IPS-11a (cell line): Measurements from ENCODE around the gene RDX.
"Not testable (repeated sequence)": the region's sequence is repeated elsewhere in the genome, so short reads cannot be mapped to it uniquely, and the experiment has no call there.

Experiments
- H3K4me3 ChIP-seq: one replicate; pipeline ENCODE4 v1.5.1; 2013; ENCODE audit warnings: low read depth, low read length, control low read depth

The RDX gene

DNA sequence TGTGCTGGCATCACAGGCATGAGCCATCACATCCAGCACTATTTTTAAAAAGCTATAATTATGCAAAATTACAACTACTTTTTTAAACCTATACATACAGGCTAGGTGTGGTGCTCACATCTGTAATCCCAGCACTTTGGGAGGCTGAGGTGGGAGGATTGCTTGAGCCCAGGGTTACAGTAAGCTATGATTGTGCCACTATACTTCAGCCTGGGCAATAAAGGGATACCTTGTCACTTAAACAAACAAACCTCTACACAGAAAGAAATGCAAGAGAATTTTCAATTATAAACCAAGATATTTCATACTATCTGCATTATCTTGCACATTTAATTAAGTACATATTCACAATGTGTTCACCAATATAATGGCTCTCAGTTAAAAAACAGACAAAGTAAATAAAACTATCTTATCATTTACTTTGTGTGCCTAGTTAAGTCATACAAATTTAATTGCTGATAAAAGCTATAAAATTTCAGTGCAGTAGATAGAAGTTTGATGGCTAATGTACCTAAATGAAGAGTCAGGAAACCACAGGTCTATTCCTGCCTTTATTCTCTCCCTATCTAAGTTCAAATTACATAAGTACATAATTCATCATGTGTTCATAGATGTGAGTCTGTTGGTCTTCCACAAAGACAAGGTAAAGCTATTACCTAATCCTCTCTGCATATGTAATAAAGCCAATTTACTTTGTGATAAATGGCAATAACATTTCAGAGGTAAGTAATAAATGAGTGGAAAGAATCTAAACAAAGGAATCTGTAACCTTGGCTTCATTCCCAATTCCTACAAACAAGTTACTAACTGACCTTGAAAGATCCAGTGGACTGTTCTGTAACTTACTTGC, 9.0 kb upstream of the RDX start:
- no peak overlapping the region for H3K4me3 ChIP-seq

DNA sequence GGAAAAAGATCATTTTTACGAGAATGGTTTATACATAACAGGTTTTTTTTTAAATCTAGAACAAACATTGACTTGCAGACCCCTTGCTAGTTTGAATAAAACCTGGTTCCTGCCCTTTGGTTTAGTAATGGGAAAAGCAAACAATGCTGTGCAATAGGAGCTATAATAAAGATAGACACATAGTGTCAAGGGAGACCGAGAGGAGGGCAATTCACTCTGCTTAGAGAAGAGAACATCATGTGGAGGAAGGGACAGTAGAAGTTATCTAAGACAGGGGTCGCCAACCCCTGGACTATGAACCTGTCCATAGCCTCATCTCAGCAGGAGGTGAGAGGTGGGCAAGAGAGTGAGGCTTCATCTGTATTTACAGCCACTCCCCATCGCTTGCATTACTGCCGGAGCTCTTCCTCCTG, 7.0 kb upstream of the RDX start:
- H3K4me3 ChIP-seq, result no peak overlapping the region

DNA sequence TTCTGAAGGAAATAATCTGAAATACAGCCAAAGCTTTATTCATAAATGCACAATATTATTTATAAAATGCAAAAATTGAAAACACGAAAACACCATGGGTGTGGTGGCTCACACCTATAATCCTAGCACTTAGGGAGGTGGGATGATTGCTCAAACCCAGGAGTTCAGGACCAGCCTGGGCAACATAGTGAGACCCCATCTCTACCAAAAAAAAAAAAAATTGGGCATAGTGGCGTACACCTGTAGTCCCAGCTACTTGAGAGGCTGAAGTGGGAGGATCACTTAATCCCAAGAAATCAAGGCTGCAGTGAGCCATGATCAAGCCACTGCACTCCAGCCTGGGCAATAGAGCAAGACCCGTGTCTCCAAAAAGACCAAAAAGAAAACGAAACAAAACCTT, 5.2 kb upstream of the RDX start:
- no peak overlapping the region for H3K4me3 ChIP-seq

DNA sequence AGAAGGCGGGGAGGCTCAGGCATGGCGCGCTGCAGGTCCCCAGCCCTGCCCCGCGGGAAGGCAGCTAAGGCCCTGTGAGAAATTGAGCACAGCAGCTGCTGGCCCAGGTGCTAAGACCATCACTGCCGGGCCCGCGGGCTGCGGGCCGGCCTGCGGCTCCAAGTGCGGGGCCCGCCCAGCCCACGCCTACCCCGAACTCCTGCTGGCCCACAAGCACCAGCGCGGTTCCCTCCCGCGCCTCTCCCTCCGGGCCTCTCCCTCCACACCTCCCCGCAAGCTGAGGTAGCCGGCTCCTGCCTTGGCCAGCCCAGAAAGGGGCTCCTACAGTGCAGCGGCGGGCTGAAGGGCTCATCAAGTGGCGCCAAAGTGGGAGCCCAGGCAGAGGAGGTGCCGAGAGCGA, 4.6 kb upstream of the RDX start:
- no peak overlapping the region for H3K4me3 ChIP-seq

DNA sequence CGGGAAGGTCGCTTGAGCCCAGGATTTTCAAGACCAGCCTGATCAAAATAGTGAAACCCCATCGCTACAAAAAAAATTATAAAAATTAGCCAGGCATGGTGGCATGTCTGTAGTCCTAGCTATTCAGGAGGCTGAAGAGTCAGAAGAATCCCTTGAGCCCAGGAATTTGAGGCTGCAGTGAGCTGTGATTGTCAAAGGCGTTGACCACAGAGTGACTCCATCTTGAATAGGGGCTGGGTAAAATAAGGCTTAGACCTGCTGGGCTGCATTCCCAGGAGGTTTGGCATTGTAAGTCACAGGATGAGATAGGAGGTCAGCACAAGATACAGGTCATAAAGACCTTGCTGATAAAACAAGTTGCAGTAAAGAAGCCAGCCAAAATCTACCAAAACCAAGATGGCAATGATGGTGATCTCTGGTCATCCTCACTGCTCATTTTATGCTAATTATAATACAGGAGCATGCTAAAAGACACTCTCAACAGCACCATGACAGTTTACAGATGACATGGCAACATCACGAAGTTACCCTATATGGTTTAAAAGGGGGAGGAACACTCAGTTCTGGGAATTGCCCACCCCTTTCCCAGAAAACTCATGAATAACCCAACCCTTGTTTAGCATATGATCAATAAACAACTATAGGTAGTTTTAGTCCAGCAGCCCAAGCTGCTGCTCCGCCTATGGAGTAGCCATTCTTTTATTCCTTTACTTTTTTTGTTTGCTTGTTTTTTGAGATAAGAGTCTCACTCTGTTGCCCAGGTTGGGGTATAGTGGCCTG, 2.8 kb upstream of the RDX start:
- H3K4me3 ChIP-seq, result no peak overlapping the region

DNA sequence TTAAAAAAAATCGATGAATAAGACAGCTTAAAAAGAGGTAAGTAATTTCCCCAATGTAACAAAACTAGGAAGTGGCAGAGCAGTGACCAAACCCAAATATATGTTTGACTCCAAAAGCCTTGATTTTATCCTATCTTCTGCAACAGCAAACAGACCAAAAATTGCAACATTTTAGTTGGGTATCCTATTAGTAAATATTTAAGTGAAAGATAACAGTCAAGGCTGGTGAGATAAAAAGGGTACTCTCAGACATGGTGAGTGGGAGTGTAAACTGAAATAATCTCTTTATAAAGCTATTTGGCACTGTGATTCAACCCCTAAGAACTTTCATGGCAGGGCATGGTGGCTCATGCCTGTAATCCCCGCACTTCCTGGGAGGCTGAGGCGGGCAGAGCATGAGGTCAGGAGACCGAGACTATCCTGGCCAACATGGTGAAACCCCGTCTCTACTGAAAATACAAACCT, 1.9 kb upstream of the RDX start:
- H3K4me3 ChIP-seq, result no peak overlapping the region

DNA sequence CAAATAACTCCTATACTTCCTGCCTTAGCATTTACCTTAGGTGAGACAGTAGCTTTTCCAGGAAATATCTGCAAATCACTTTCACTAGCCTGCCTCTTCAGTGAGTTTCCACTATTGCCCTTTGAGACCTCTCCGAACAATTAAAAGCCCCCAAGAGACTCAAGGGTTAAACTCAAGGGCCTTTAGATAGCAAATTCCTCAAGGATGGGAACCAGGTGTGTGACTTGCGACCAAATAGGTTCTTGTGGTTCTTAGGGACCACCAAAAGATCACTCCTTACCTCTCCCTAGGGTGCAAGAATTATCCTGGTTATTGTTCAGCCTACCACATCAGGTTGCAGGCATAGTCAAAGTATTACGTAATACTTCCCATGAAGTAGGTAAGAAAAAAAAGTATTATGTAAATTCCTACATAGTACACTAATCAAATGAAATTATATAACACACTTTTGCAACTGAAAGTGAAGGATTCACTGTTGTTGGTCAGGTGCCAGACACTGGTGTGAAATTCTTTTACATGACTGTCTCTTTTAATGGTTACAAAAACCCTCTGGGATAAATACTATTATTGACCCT, 1.4 kb upstream of the RDX start:
- no peak overlapping the region for H3K4me3 ChIP-seq

DNA sequence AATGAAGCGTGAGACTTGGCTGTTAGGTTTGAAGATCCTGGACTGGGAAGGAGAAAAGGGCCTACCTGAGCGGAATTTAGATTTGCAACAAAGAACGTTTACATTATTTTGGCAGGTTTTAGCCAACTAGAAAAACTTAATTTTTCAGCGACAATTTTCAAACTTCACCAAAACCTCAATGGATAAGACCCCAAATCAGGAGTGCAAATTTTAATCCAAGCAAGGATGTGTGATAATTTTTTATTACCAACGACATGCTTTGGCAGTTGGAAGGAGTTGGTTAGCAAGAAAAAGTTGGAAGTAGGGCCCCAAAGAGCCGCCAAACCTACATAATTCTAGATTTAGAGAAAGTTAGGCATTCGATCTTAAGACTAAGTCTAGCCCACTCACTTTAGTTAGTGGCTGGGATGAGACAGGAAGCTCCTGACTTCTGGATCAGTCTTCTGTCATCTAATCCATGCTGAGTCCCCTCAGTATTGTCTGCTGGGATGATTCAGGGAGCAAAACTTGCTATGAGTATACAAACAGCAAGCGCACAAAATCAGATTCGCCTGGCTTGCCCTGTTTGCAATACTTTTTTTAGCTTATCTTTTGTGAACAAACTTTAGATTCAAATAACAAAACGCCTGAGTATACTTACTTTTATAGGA, 787 bp upstream of the RDX start:
- H3K4me3 ChIP-seq, result peak overlapping the region; percentile 33

DNA sequence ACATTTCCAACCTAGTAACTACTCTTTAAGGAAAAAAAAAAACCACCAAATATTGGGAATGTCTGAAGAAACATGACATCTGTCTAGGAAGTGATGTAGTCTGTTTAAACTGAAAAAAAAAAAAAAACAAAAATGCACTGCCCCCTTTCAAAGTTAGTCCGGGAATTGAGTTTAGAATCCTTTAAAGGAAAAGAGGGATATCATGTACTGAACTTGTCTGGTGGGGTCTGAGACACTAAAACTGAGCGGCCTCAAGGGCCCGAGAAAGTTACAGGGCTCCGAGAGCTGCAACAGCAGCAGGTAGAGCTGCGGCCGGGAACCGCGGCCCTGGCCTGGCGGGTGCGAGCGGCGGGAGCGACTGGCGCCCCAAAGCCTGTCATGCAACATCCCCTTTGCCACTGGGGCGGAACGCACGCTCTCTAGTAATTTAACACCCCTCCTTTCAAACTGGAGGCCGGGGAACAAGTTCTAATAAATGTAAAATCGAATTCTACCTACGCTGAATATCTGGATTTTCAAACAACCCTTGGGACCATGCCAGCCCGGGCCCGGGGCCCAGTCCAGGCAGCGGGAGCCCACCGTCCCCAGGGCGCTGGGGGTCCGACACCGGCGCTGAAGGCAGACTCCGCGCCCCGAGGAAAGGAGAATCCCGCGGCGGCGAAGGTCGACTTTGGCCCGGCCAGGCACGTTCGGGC, 736 bp downstream of the RDX start:
- peak overlapping the region; percentile 79 for H3K4me3 ChIP-seq

DNA sequence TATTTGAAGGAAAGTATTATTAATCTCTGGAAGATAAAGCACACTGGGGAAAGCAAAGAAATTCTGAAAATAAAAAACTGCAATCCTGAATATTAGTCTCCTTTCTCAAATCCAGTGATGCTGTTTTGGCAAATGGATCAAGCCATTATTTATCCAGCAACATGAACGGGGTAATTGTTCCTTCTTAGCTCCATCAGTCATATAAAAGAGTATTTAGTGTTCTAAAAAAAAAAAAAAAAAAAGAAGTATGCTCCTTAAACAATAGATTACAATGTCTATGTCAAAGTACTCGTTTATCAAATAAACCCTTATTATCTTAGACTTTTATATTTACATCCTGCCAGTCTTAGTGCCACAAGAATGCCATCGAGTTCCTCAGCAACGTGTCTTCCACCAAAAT, 1.3 kb downstream of the RDX start:
- peak overlapping the region; percentile 79 for H3K4me3 ChIP-seq

DNA sequence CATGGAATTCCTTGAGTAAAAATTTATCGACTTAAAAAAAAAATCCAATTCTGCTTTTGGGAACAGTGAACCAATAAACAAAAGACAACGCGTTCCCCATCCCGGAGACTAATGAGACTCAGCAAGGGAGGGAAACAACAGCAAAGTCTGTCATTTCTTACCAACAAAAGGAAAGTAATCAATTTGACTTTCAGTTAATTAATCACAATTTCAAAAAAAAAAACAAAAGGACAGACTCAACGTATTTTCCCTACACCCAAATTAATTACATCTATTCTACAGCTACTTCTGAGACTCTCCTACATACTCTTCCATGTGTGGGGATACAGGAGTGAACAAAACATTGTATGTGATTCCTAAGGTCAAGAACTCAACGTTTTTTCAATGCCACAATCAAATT, 1.9 kb downstream of the RDX start:
- no peak overlapping the region for H3K4me3 ChIP-seq

DNA sequence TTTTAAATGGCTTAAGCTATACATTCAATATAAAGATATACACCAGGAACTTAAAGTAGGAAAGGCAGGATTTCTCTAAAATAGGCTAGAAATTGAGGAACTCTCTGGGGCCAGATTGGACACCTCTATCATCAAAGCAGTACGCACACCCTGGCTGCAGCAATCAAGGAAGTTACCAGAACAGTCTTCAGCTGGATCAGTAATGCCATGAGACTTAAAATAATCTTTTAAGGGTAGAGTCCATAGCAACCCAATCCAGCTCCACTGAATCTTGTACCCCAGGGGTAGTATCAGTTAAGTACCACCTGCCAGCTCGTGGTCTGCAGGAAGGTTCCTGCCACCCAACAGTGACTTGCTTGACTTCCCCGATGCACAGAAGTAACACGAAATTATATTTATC, 3.0 kb downstream of the RDX start:
- H3K4me3 ChIP-seq, result no peak overlapping the region

DNA sequence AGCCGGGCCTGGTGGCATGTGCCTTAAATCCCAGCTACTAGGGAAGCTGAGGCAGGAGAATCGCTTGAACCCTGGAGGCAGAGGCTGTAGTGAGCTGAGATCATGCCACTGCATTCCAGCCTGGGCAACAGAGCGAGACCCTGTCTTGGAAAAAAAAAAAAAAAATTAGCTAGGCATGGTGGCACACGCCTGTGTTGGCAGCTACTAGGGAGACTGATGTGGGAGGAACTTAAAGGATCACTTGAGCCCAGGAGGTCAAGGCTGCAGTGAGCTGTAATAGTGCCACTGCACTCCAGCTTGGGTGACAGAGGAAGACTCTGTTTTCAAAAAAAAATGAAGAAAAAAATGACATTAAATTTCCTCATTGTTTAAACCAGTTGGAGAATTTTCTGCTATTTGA, 4.3 kb downstream of the RDX start:
- H3K4me3 ChIP-seq, result not testable (repeated sequence)

DNA sequence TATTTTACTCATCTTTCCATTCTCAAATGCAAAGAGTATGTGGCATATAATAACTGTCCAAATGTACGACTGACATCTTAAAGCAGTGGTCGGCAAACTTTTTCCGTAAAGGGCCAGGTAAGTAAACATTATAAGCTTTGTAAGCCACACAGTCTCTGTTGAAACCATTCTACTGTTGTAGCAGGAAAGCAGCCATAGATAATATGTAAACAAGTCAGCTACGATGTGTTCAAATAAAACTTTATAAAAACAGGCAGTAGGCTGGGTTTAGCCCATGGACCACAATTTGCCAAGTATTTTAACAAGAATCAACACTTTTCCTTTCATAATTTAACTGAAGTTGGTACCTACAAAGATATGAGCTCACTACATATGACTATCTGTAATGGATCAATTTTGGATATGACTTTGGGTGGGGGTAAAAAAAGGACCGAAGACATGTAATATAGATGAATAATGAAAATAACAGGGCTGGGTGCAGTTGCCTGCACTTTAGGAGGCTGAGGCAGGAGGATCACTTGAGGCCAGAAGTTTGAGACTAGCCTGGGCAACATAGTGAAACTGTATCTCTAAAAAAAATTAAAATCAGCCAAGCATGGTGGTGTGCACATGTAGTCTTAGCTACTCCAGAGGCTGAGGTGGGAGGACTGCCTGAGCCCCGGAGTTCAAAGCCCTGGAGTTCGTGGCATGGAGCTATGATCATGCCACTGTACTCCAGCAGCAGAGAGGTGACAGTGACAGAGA, 5.7 kb downstream of the RDX start:
- no peak overlapping the region for H3K4me3 ChIP-seq

DNA sequence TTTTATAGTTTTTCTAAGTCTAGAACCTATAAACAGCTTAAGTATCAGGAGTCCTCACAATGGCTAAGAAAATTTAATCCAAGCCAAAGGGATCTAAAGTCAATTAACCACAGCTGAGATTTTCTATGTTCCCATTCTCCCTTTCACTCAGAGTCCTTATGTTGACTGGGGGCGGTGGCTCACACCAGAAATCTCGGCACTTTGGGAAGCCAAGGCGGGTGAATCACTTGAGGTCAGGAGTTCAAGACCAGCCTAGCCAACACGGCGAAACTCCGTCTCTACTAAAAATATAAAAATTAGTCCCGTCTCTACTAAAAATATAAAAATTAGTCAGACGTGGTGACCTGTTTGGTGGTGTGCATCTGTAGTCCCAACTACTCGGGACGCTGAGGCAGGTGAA, 6.9 kb downstream of the RDX start:
- H3K4me3 ChIP-seq, result no peak overlapping the region

DNA sequence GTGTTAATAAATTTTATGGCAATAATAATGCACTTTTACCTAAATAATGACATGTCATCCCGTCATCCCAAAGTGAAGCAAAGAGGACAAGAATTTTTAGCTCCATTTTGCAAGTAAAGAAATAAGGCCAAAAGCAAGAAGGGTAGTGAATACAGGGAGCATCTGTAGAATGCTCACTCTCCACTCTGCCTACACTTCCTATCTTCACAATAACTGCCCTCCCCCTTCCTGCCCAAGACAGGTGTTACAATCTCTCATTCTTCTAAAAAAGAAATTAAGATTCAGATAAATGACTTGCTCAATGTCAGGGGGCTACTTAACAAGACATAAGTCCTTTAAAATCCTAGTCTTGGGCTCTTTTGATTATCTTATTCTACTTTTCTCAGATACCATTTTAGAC, 8.9 kb downstream of the RDX start:
- H3K4me3 ChIP-seq, result no peak overlapping the region

DNA sequence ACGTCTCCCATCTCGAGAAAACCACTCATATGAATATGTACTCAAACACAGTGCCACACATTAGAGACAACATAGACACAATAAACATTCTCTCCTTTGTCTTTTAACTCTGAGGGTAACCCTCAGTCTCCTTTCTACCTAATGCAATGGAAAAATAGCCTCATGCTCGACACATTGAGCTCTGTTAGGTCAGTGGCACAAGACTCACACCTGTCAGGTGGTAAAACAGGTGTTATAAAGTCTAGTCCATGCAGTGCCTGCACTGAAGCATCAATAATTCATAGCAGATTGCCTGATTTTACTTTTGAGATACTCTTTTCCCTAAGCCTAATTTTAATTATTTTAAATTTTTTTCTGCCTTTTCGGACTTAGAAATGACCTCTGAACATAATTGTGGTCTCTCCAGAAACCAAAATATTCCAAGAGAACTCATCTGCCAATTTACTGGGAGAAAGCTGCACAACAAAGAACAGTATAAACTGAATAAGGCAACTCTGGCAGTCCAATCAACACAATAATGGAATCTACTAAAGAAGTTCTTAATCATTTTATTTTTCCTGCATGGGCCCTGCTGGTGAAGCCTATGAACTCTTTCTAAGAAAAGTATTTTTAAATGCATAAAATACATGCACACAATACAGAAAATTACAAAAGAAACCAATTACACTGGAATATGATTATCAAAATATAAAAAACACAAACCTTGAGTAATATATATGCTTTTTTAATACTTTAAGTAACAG, 9.9 kb downstream of the RDX start:
- no peak overlapping the region for H3K4me3 ChIP-seq

DNA sequence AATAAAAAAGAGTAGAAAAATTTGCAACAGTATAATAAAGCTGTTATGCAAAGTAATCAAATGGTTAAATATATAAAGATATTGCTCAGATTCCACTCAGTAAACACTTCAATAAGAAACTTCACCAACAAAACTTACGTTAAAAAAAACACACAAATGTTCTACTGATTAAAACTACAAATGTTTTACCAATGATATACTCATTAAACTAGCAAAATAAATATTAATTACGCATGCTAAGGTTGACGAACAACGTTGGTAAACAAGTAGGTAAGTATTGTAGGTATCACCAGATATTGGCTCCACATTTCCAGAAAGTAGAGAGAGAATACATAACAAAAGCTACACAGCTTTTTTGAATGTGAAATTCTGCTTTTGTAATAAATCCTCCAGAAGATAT, 12.6 kb downstream of the RDX start:
- H3K4me3 ChIP-seq, result no peak overlapping the region

DNA sequence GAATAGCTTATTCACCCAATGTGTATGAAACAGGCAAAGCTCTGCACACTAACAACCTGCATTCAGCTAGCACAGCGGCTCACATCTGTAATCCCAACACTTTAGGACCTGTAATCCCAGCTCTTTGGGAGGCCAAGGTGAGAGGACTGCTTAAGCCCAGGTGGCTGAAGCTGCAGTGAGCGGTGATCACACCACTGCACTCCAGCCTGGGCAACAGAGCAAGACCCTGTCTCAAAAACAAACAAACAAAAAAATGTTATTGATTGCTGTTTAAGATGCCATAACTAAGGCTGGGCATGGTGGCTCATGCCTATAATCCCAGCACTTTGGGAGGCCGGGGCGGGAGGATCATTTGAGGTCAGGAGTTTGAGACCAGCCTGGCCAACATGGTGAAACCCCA, 15.8 kb downstream of the RDX start:
- H3K4me3 ChIP-seq, result not testable (repeated sequence)
